Measurements from ENCODE around the gene RALGPS1.
"Not testable (repeated sequence)": the region's sequence is repeated elsewhere in the genome, so short reads cannot be mapped to it uniquely, and the experiment has no call there.

Gene RALGPS1

GRCh38 chr9:127133739-127134167, 219.2 kb downstream of the RALGPS1 start:
- DNase-seq: no peak

GRCh38 chr9:127135056-127135745, 220.6 kb downstream of the RALGPS1 start:
- no peak for DNase-seq
- in situ Hi-C loops (cut with HindIII; ENCODE audit: low pct_ligation_motif_present, low pct_unique_long_range_greater_than_20kb, low sequenced_read_pairs): no loop called here

More at GRCh38 chr9:127133739-127134167, 219.2 kb downstream of the RALGPS1 start:
- in situ Hi-C loops (cut with HindIII; ENCODE audit: low pct_ligation_motif_present, low pct_unique_long_range_greater_than_20kb, low sequenced_read_pairs): no loop called here

GRCh38 chr9:127136081-127136879, 221.7 kb downstream of the RALGPS1 start:
- in situ Hi-C loops (cut with HindIII; ENCODE audit: low pct_ligation_motif_present, low pct_unique_long_range_greater_than_20kb, low sequenced_read_pairs): no loop called here

GRCh38 chr9:127136880-127137639, 222.5 kb downstream of the RALGPS1 start:
- no peak for DNase-seq
- in situ Hi-C loops (cut with HindIII; ENCODE audit: low pct_ligation_motif_present, low pct_unique_long_range_greater_than_20kb, low sequenced_read_pairs): no loop called here

More at GRCh38 chr9:127136081-127136879, 221.7 kb downstream of the RALGPS1 start:
- DNase-seq: no peak

GRCh38 chr9:127137640-127138360, 223.2 kb downstream of the RALGPS1 start:
- in situ Hi-C loops (cut with HindIII; ENCODE audit: low pct_ligation_motif_present, low pct_unique_long_range_greater_than_20kb, low sequenced_read_pairs): no loop called here
- DNase-seq: no peak

GRCh38 chr9:127138444-127138843, 223.9 kb downstream of the RALGPS1 start:
- no peak for DNase-seq
- in situ Hi-C loops (cut with HindIII; ENCODE audit: low pct_ligation_motif_present, low pct_unique_long_range_greater_than_20kb, low sequenced_read_pairs): no loop called here

GRCh38 chr9:127139071-127139731, 224.6 kb downstream of the RALGPS1 start:
- in situ Hi-C loops (cut with HindIII; ENCODE audit: low pct_ligation_motif_present, low pct_unique_long_range_greater_than_20kb, low sequenced_read_pairs): no loop called here
- DNase-seq: no peak

GRCh38 chr9:127139775-127140174, 225.2 kb downstream of the RALGPS1 start:
- in situ Hi-C loops (cut with HindIII; ENCODE audit: low pct_ligation_motif_present, low pct_unique_long_range_greater_than_20kb, low sequenced_read_pairs): no loop called here
- DNase-seq: no peak

GRCh38 chr9:127140181-127140580, 225.6 kb downstream of the RALGPS1 start:
- in situ Hi-C loops (cut with HindIII; ENCODE audit: low pct_ligation_motif_present, low pct_unique_long_range_greater_than_20kb, low sequenced_read_pairs): no loop called here
- DNase-seq: no peak

- DNase-seq: no peak
- in situ Hi-C loops (cut with HindIII; ENCODE audit: low pct_ligation_motif_present, low pct_unique_long_range_greater_than_20kb, low sequenced_read_pairs): no loop called here
Observed at GRCh38 chr9:127140842-127141675, 226.5 kb downstream of the RALGPS1 start.

- in situ Hi-C loops (cut with HindIII; ENCODE audit: low pct_ligation_motif_present, low pct_unique_long_range_greater_than_20kb, low sequenced_read_pairs): no loop called here
- no peak for DNase-seq
Observed at GRCh38 chr9:127142291-127142690, 227.7 kb downstream of the RALGPS1 start.

GRCh38 chr9:127142931-127143464, 228.4 kb downstream of the RALGPS1 start:
- DNase-seq: no peak

GRCh38 chr9:127143920-127144465, 229.4 kb downstream of the RALGPS1 start:
- in situ Hi-C loops (cut with HindIII; ENCODE audit: low pct_ligation_motif_present, low pct_unique_long_range_greater_than_20kb, low sequenced_read_pairs): no loop called here
- DNase-seq: no peak

More at GRCh38 chr9:127142931-127143464, 228.4 kb downstream of the RALGPS1 start:
- in situ Hi-C loops (cut with HindIII; ENCODE audit: low pct_ligation_motif_present, low pct_unique_long_range_greater_than_20kb, low sequenced_read_pairs): no loop called here

GRCh38 chr9:127144670-127145445, 230.3 kb downstream of the RALGPS1 start:
- in situ Hi-C loops (cut with HindIII; ENCODE audit: low pct_ligation_motif_present, low pct_unique_long_range_greater_than_20kb, low sequenced_read_pairs): no loop called here
- DNase-seq: no peak

GRCh38 chr9:127146841-127147240, 232.3 kb downstream of the RALGPS1 start:
- DNase-seq; in situ Hi-C loops (cut with HindIII; ENCODE audit: low pct_ligation_motif_present, low pct_unique_long_range_greater_than_20kb, low sequenced_read_pairs): not testable (repeated sequence)

GRCh38 chr9:127147251-127147650, 232.7 kb downstream of the RALGPS1 start:
- DNase-seq: no peak
- in situ Hi-C loops (cut with HindIII; ENCODE audit: low pct_ligation_motif_present, low pct_unique_long_range_greater_than_20kb, low sequenced_read_pairs): no loop called here
